GM12878 (cell line): ENCODE results near the gene GPR152. TPM values are rescaled to one million over a fixed set of nuclear protein-coding genes. Genes with fewer than 3 reads are reported as not detected.
A peak's percentile ranks its signal among the peaks of the same experiment; 100 is the strongest.

Experiments
- BCLAF1 ChIP-seq: fragments of 450-650 bp; IDR thresholded peaks from 2 replicates; pipeline ENCODE4 v1.6.1; 2017; ENCODE audit warnings: antibody characterized with exemption, mild to moderate bottlenecking, moderate library complexity
- BHLHE40 ChIP-seq, 2 experiments: fragments of 450-650 bp in 1 of 2; IDR thresholded peaks; 2 replicates each; pipeline ENCODE4 v1.6.1; 2011 to 2017; ENCODE audit warnings: low read depth in 2 of 2, borderline replicate concordance in 1 of 2, improper control_type of control experiment in 1 of 2, low read length in 1 of 2, mild to moderate bottlenecking in 1 of 2
- CHD4 ChIP-seq: fragments of 200-600 bp; sonication (generic); IDR thresholded peaks from 2 replicates; pipeline ENCODE4 v1.6.1; 2016; ENCODE audit warnings: mild to moderate bottlenecking
- NFXL1 ChIP-seq: fragments of 450-650 bp; IDR thresholded peaks from 2 replicates; pipeline ENCODE4 v1.6.1; 2017; ENCODE audit warnings: antibody characterized with exemption, mild to moderate bottlenecking, borderline replicate concordance
- PAX5 ChIP-seq: IDR thresholded peaks from 2 replicates; pipeline ENCODE4 v1.6.1; 2011; ENCODE audit warnings: low read depth, low read length, borderline replicate concordance
- POLR2AphosphoS5 ChIP-seq: IDR thresholded peaks from 2 replicates; pipeline ENCODE4 v1.6.1; 2011; ENCODE audit warnings: mild to moderate bottlenecking, low read length, inconsistent platforms
- RBBP5 ChIP-seq: fragments of 200-600 bp; sonication (generic); conservative IDR thresholded peaks from 2 replicates; pipeline ENCODE4 v1.6.1; 2016
- SKIL ChIP-seq: fragments of 450-650 bp; IDR thresholded peaks from 2 replicates; pipeline ENCODE4 v1.6.1; 2017; ENCODE audit warnings: mild to moderate bottlenecking, low read depth, inconsistent platforms; ENCODE audit not compliant: poor library complexity, severe bottlenecking
- SP1 ChIP-seq: IDR thresholded peaks from one replicate; pipeline ENCODE4 v1.6.1; 2011; ENCODE audit warnings: low read depth, low read length
- SRF ChIP-seq, 2 experiments: IDR thresholded peaks; 2 replicates each; pipeline ENCODE4 v1.6.1; 2011; ENCODE audit warnings: low read depth in 2 of 2, low read length in 2 of 2, mild to moderate bottlenecking in 1 of 2, moderate library complexity in 1 of 2
- TAF1 ChIP-seq: IDR thresholded peaks from 2 replicates; pipeline ENCODE4 v1.6.1; 2011; ENCODE audit warnings: mild to moderate bottlenecking, low read depth, low read length, borderline replicate concordance
- TARDBP ChIP-seq: IDR thresholded peaks from 2 replicates; pipeline ENCODE4 v1.6.1; 2016; ENCODE audit warnings: borderline replicate concordance
- USF2 ChIP-seq: IDR thresholded peaks from 2 replicates; pipeline ENCODE4 v1.6.1; 2011; ENCODE audit warnings: low read depth, low read length, improper control_type of control experiment, borderline replicate concordance
- ZBTB11 ChIP-seq: fragments of 450-650 bp; formaldehyde crosslinking; IDR thresholded peaks from 2 replicates; pipeline ENCODE4 v1.5.0; 2022; ENCODE audit warnings: mild to moderate bottlenecking, missing genetic modification characterization
- ZBTB40 ChIP-seq: fragments of 450-650 bp; IDR thresholded peaks from 2 replicates; pipeline ENCODE4 v1.6.1; 2016; ENCODE audit warnings: mild to moderate bottlenecking, moderate library complexity, borderline replicate concordance
- polyA plus RNA-seq, 11 experiments: library from polyadenylated mRNA; depleted of rRNA in 4 of 11; unstranded in 6 of 11; stranded (reverse) in 5 of 11; fragments of >200 nt; fragmentation: Nextera tagmentation in 4 of 11; fragmentation: Illumina TruSeq in 1 of 11; extraction: Ambion mirVana in 4 of 11; extraction: Trizol in 1 of 11; gene quantifications; 1 replicate in 1 of 11; 2 replicates in 10 of 11; pipeline versions ENCODE4 v1.2.1 to v1.2.3, GENCODE V29; 2011 to 2016; ENCODE audit warnings: inconsistent platforms in 2 of 11, missing spikeins in 2 of 11, low read depth in 1 of 11
- total RNA-seq, 4 experiments: library from RNA; depleted of rRNA in 3 of 4; stranded (reverse); fragments of >200 nt in 3 of 4; fragmentation: Illumina TruSeq in 1 of 4; extraction: Trizol in 1 of 4; gene quantifications; 2 replicates each; pipeline versions ENCODE4 v1.2.1 to v1.2.3, GENCODE V29; 2013 to 2021

GPR152 gene
- total and polyA plus RNA-seq, 10 of the 15 experiments (the other 5 are each of a cell fraction or from before 2014, with no cell fraction given), result not detected

GRCh38 chr11:67437082-67437808 lies 15.3 kb downstream of the GPR152 start, which contains the start of gene PTPRCAP (continued):
- TF ChIP-seq ZBTB11 (CRISPR knock-in tag), result no peak
- TF ChIP-seq PAX5, result peak; percentile 40; the same call in 1 of the 2 replicates
- TF ChIP-seq BCLAF1, result no peak
- no peak for TF ChIP-seq CHD4
- TF ChIP-seq ZBTB40, result no peak
- TF ChIP-seq TAF1, result peak; percentile 96
- TF ChIP-seq TARDBP, result 0 out of 2 replicates have a peak, but pooled peaks have one; percentile 46
- no peak for TF ChIP-seq USF2
- peak; percentile 97 for TF ChIP-seq POLR2AphosphoS5
- no peak for TF ChIP-seq SRF (IDR thresholded peaks at IDR 0.05; ENCODE audit: low read depth in 2 of 2, low read length in 2 of 2)
- TF ChIP-seq NFXL1, result no peak
- no peak for TF ChIP-seq RBBP5
- peak; percentile 28 to 55; a peak in 3 of 4 replicates for TF ChIP-seq BHLHE40 (IDR thresholded peaks at IDR 0.05; ENCODE audit: borderline replicate concordance in 1 of 2, low read depth in 2 of 2, low read length in 1 of 2)
- no peak for TF ChIP-seq SKIL
- peak; percentile 56 for TF ChIP-seq SP1
